Cardiac fibroblast (primary cell): Measurements from ENCODE around the gene TWNK.
"Not testable (repeated sequence)": the region's sequence is repeated elsewhere in the genome, so short reads cannot be mapped to it uniquely, and the experiment has no call there.

Experiments
- DNase-seq, 2 donors: peaks; one replicate each; pipeline versions ENCODE4 v3.0.0 to v3.0.0-alpha.2; 2010; ENCODE audit warnings: low read depth in 2 of 2
- H3K4me3 ChIP-seq, 2 donors: replicated peaks in 1 of 2; 1 replicate in 1 of 2; 2 replicates in 1 of 2; pipeline ENCODE4 v1.5.1; 2011; ENCODE audit warnings: low read depth in 2 of 2, low read length in 2 of 2, mild to moderate bottlenecking in 2 of 2, moderate library complexity in 1 of 2
- CTCF ChIP-seq: IDR thresholded peaks from one replicate; pipeline ENCODE4 v1.5.1; 2011; ENCODE audit warnings: low read depth, mild to moderate bottlenecking, low read length, inconsistent platforms

The TWNK gene

GRCh38 chr10:100972115-100972903, 15.0 kb upstream of the TWNK start:
- TF ChIP-seq CTCF, result no peak
- no peak overlapping the region for H3K4me3 ChIP-seq
- no peak for DNase-seq

- no peak for TF ChIP-seq CTCF
- no peak for DNase-seq
Measured at GRCh38 chr10:100972904-100973535, 14.3 kb upstream of the TWNK start.

GRCh38 chr10:100975397-100975796, 11.9 kb upstream of the TWNK start:
- not testable (repeated sequence) for H3K4me3 ChIP-seq, DNase-seq

More at GRCh38 chr10:100972904-100973535, 14.3 kb upstream of the TWNK start:
- H3K4me3 ChIP-seq, result no peak overlapping the region

GRCh38 chr10:100976906-100977305, 10.4 kb upstream of the TWNK start:
- H3K4me3 ChIP-seq, result no peak overlapping the region
- DNase-seq, result no peak
- no peak for TF ChIP-seq CTCF

GRCh38 chr10:100977436-100977835, 9.9 kb upstream of the TWNK start:
- TF ChIP-seq CTCF, result no peak
- no peak for DNase-seq
- no peak overlapping the region for H3K4me3 ChIP-seq

- no peak overlapping the region for H3K4me3 ChIP-seq
- TF ChIP-seq CTCF, result no peak
- no peak for DNase-seq
Measured at GRCh38 chr10:100978121-100978900, 9.0 kb upstream of the TWNK start.

- H3K4me3 ChIP-seq, result no peak overlapping the region
- DNase-seq, result no peak
- TF ChIP-seq CTCF, result no peak
Measured at GRCh38 chr10:100978901-100979195, 8.5 kb upstream of the TWNK start.
